H9 (cell line): ENCODE data around the gene GRIA2. TPM values are rescaled to one million over a fixed set of nuclear protein-coding genes. Genes with fewer than 3 reads are reported as not detected.

Experiments
- DNase-seq: peaks from one replicate; pipeline ENCODE4 v3.0.0-alpha.2; 2017
- H2AFZ ChIP-seq: one replicate; pipeline ENCODE4 v1.6.1; 2013; ENCODE audit warnings: mild to moderate bottlenecking, low read length, control low read depth, moderate library complexity
- H2AK5ac ChIP-seq: 2 replicates; pipeline ENCODE4 v1.6.1; 2013; ENCODE audit warnings: low read length, control low read depth, mixed read lengths; ENCODE audit not compliant: insufficient read length
- H2BK120ac ChIP-seq: one replicate; pipeline ENCODE4 v1.6.1; 2013; ENCODE audit warnings: low read depth, mild to moderate bottlenecking, low read length, control low read depth, inconsistent platforms; ENCODE audit not compliant: poor library complexity, severe bottlenecking
- H2BK12ac ChIP-seq: 2 replicates; pipeline ENCODE4 v1.6.1; 2013; ENCODE audit warnings: low read length, control low read depth, mixed read lengths, low read depth; ENCODE audit not compliant: insufficient read length
- H2BK15ac ChIP-seq: 2 replicates; pipeline ENCODE4 v1.6.1; 2013; ENCODE audit warnings: low read depth, low read length, control low read depth
- H2BK20ac ChIP-seq: one replicate; pipeline ENCODE4 v1.6.1; 2013; ENCODE audit warnings: low read depth, mild to moderate bottlenecking, low read length, control low read depth, inconsistent platforms; ENCODE audit not compliant: poor library complexity, severe bottlenecking
- H2BK5ac ChIP-seq: 2 replicates; pipeline ENCODE4 v1.6.1; 2013; ENCODE audit warnings: low read length, control low read depth, mixed read lengths; ENCODE audit not compliant: insufficient read length
- H3K14ac ChIP-seq: 2 replicates; pipeline ENCODE4 v1.6.1; 2013; ENCODE audit warnings: low read length, control low read depth; ENCODE audit not compliant: insufficient read depth
- H3K18ac ChIP-seq: 2 replicates; pipeline ENCODE4 v1.6.1; 2013; ENCODE audit warnings: low read depth, mild to moderate bottlenecking, mixed read lengths, low read length, control low read depth; ENCODE audit not compliant: insufficient read length
- H3K23ac ChIP-seq: 2 replicates; pipeline ENCODE4 v1.6.1; 2013; ENCODE audit warnings: low read length, control low read depth, mixed read lengths, low read depth; ENCODE audit not compliant: insufficient read length
- H3K23me2 ChIP-seq: 2 replicates; pipeline ENCODE4 v1.6.1; 2013; ENCODE audit warnings: low read depth, mild to moderate bottlenecking, mixed read lengths, low read length, control low read depth; ENCODE audit not compliant: insufficient read length, poor library complexity, severe bottlenecking
- H3K27ac ChIP-seq: 2 replicates; pipeline ENCODE4 v1.5.1; 2013; ENCODE audit warnings: low read length, control low read depth, mixed read lengths, low read depth; ENCODE audit not compliant: insufficient read length
- H3K27me3 ChIP-seq: 2 replicates; pipeline ENCODE4 v1.6.1; 2013; ENCODE audit warnings: low read length, control low read depth, inconsistent platforms; ENCODE audit not compliant: insufficient read depth
- H3K4ac ChIP-seq: 2 replicates; pipeline ENCODE4 v1.6.1; 2013; ENCODE audit warnings: low read depth, mild to moderate bottlenecking, control low read depth, inconsistent platforms, low read length, moderate library complexity
- H3K4me1 ChIP-seq: 2 replicates; pipeline ENCODE4 v1.6.1; 2013; ENCODE audit warnings: low read length, control low read depth, inconsistent platforms; ENCODE audit not compliant: insufficient read depth
- H3K4me2 ChIP-seq: 2 replicates; pipeline ENCODE4 v1.6.1; 2013; ENCODE audit warnings: low read length, control low read depth, mixed read lengths; ENCODE audit not compliant: insufficient read length, insufficient read depth
- H3K56ac ChIP-seq: 2 replicates; pipeline ENCODE4 v1.6.1; 2013; ENCODE audit warnings: low read depth, mild to moderate bottlenecking, mixed read lengths, low read length, control low read depth; ENCODE audit not compliant: insufficient read length
- H3K79me1 ChIP-seq: 2 replicates; pipeline ENCODE4 v1.6.1; 2013; ENCODE audit warnings: low read depth, mild to moderate bottlenecking, moderate library complexity, low read length, control low read depth, inconsistent platforms; ENCODE audit not compliant: insufficient read depth, poor library complexity, severe bottlenecking
- H3K79me2 ChIP-seq: 2 replicates; pipeline ENCODE4 v1.6.1; 2013; ENCODE audit warnings: low read length, control low read depth, inconsistent platforms; ENCODE audit not compliant: insufficient read depth
- H3K9ac ChIP-seq: 2 replicates; pipeline ENCODE4 v1.6.1; 2013; ENCODE audit warnings: low read length, control low read depth, mixed read lengths; ENCODE audit not compliant: insufficient read length; ENCODE audit errors: extremely low read depth
- H3K9me3 ChIP-seq: one replicate; pipeline ENCODE4 v1.6.1; 2013; ENCODE audit warnings: low read depth, low read length, inconsistent platforms; ENCODE audit not compliant: control insufficient read depth
- H3T11ph ChIP-seq: one replicate; pipeline ENCODE4 v1.6.1; 2013; ENCODE audit warnings: mild to moderate bottlenecking, low read length, control low read depth, inconsistent platforms
- H4K20me1 ChIP-seq: one replicate; pipeline ENCODE4 v1.6.1; 2013; ENCODE audit not compliant: control insufficient read depth, insufficient read length, insufficient read depth
- H4K5ac ChIP-seq: 2 replicates; pipeline ENCODE4 v1.6.1; 2013; ENCODE audit warnings: low read depth, mild to moderate bottlenecking, mixed read lengths, low read length, control low read depth; ENCODE audit not compliant: insufficient read length
- H4K8ac ChIP-seq: replicated peaks from 2 replicates; pipeline ENCODE4 v1.6.1; 2013; ENCODE audit warnings: low read length, control low read depth, mixed read lengths, low read depth; ENCODE audit not compliant: insufficient read length
- H4K91ac ChIP-seq: 2 replicates; pipeline ENCODE4 v1.6.1; 2013; ENCODE audit warnings: low read depth, mild to moderate bottlenecking, moderate library complexity, mixed read lengths, low read length, control low read depth; ENCODE audit not compliant: insufficient read length
- H3K27ac Mint-ChIP-seq, 3 experiments: 2 replicates in 2 of 3; 3 replicates in 1 of 3; pipeline ENCODE4 v1.8.0; 2020 to 2021; ENCODE audit warnings: mixed read lengths in 3 of 3, mild to moderate bottlenecking in 1 of 3, moderate library complexity in 1 of 3
- H3K27me3 Mint-ChIP-seq: 2 replicates; pipeline ENCODE4 v1.8.0; 2021; ENCODE audit warnings: low read depth, mild to moderate bottlenecking, moderate library complexity, mixed read lengths
- H3K36me3 Mint-ChIP-seq, 3 experiments: 2 replicates in 2 of 3; 3 replicates in 1 of 3; pipeline ENCODE4 v1.8.0; 2020 to 2021; ENCODE audit warnings: low read depth in 3 of 3, mixed read lengths in 3 of 3; ENCODE audit not compliant: insufficient read depth in 1 of 3
- H3K4me1 Mint-ChIP-seq, 2 experiments: 2 replicates each; pipeline ENCODE4 v1.8.0; 2020; ENCODE audit warnings: mixed read lengths in 2 of 2
- H3K4me3 Mint-ChIP-seq, 2 experiments: 2 replicates in 1 of 2; 3 replicates in 1 of 2; pipeline ENCODE4 v1.8.0; 2020 to 2021; ENCODE audit warnings: mild to moderate bottlenecking in 2 of 2, mixed read lengths in 2 of 2, moderate library complexity in 1 of 2
- H3K9me3 Mint-ChIP-seq, 2 experiments: 2 replicates in 1 of 2; 3 replicates in 1 of 2; pipeline ENCODE4 v1.8.0; 2020; ENCODE audit warnings: mild to moderate bottlenecking in 2 of 2, mixed read lengths in 2 of 2, moderate library complexity in 1 of 2
- total RNA-seq: library from RNA; stranded (reverse); gene quantifications from 2 replicates; pipeline ENCODE4 v1.2.1, GENCODE V29; 2021
- TF ChIP-seq, protein P1 (sequence below): fragments of 200-600 bp; sonication (generic); conservative IDR thresholded peaks from 3 replicates; pipeline ENCODE4 v1.8.0; 2021; ENCODE audit warnings: antibody characterized with exemption, mild to moderate bottlenecking

The GRIA2 gene
- total RNA-seq, 1 experiment from 2014 or later: not detected

DNA sequence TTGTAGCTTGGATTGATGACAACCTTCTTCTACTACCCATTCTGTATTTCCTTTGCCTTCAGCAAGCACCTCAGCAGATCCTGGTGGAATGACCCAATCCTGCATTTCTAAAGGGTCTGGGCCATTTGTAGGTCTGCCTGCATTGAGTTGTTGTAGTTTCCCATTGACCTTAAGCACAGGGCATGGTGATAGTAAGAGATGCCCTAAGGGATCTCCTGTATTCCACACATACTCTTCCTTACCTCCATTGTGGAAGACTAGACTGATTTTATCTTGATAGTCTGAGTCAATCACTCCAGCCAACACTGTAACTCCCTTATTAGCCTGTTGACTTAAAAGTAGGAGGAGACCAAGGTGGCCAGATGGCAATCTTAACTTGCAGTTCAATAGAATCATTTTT is 184.5 kb downstream of the GRIA2 start:
- H2BK12ac ChIP-seq: no peak overlapping the region
- H3K27me3 ChIP-seq: no peaks in the 10 kb centered on the region
- Mint-ChIP-seq H3K4me3 (no peak overlapping the region), H3K27me3 (no peaks in the 10 kb centered on the region), H3K4me1 (no peaks in the 10 kb centered on the region), H3K36me3 (no peaks in the 10 kb centered on the region), H3K9me3 (no peaks in the 10 kb centered on the region), H3K27ac (no peak overlapping the region)
- TF ChIP-seq, protein P1, sequence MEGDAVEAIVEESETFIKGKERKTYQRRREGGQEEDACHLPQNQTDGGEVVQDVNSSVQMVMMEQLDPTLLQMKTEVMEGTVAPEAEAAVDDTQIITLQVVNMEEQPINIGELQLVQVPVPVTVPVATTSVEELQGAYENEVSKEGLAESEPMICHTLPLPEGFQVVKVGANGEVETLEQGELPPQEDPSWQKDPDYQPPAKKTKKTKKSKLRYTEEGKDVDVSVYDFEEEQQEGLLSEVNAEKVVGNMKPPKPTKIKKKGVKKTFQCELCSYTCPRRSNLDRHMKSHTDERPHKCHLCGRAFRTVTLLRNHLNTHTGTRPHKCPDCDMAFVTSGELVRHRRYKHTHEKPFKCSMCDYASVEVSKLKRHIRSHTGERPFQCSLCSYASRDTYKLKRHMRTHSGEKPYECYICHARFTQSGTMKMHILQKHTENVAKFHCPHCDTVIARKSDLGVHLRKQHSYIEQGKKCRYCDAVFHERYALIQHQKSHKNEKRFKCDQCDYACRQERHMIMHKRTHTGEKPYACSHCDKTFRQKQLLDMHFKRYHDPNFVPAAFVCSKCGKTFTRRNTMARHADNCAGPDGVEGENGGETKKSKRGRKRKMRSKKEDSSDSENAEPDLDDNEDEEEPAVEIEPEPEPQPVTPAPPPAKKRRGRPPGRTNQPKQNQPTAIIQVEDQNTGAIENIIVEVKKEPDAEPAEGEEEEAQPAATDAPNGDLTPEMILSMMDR: no peak
- no peak overlapping the region for H3K23ac ChIP-seq
- no peaks in the 10 kb centered on the region for H3K79me1 ChIP-seq
- no peak overlapping the region for H2AK5ac ChIP-seq
- no peak overlapping the region for H3K56ac ChIP-seq
- H3K18ac ChIP-seq: no peak overlapping the region
- H2BK120ac ChIP-seq: no peak overlapping the region
- H3K4me1 ChIP-seq: no peaks in the 10 kb centered on the region
- no peaks in the 10 kb centered on the region for H3K9me3 ChIP-seq
- H4K91ac ChIP-seq: no peak overlapping the region
- no peaks in the 10 kb centered on the region for H3K23me2 ChIP-seq
- no peak overlapping the region for H3K4me2 ChIP-seq
- H3T11ph ChIP-seq: no peak overlapping the region
- no peak for DNase-seq
- no peak overlapping the region for H2BK5ac ChIP-seq
- H2BK20ac ChIP-seq: no peak overlapping the region
- no peak overlapping the region for H3K14ac ChIP-seq
- H3K79me2 ChIP-seq: no peaks in the 10 kb centered on the region
- no peak overlapping the region for H2BK15ac ChIP-seq
- no peak overlapping the region for H4K8ac ChIP-seq
- no peaks in the 10 kb centered on the region for H4K20me1 ChIP-seq
- H3K4ac ChIP-seq: no peak overlapping the region
- no peak overlapping the region for H2AFZ ChIP-seq
- H3K9ac ChIP-seq: no peak overlapping the region
- no peak overlapping the region for H3K27ac ChIP-seq
- H4K5ac ChIP-seq: no peak overlapping the region

Other genes with a start within 250 kb of the GRIA2 start
- 3.9 and 4.5 TPM in 2 replicates for gene PDGFC, start 248.9 kb upstream of the GRIA2 start, total RNA-seq
- gene GLRB, start 144.6 kb upstream of the GRIA2 start, total RNA-seq: 0.50 and 0.70 TPM in 2 replicates